T-helper 2 cell (primary cell): ENCODE results near the gene SMG6.
"Not testable (repeated sequence)": the region's sequence is repeated elsewhere in the genome, so short reads cannot be mapped to it uniquely, and the experiment has no call there.

Experiments
- DNase-seq, 5 experiments: peaks; one replicate each; pipeline versions ENCODE4 v3.0.0 to v3.0.0-alpha.2; 2012 to 2022

SMG6 gene

DNA sequence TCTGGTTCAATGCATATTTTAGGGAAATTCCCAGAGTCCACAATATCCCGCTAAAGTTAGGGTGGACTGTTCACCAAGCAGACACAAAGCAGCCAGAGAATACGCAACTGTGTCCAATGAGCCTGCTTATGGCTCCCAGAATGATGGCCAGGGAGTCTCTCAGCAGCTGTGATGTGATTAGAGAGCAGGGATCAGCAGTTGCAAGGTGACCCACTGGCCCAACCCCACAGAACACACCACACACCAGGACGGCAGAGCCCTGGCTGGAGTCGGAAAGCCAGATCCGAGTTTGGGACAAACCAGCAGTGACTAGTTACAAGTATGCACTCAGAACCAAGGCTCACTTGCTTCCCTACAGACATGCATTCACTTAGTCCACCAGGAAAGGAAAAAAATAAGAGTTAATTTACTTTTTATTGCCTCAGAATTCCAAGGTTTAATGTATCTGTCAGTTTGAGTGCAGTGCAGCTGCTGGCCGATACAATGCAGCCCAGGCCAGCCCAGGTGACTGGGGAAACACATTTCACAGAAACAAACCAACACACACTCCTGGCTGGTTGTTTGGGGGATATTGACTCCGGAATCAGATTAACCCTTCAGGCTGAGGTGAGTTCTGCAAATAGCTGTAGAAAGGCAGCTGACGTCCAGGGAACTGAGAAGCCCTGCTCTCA lies 127.0 kb downstream of the SMG6 start:
- no peak for DNase-seq

DNA sequence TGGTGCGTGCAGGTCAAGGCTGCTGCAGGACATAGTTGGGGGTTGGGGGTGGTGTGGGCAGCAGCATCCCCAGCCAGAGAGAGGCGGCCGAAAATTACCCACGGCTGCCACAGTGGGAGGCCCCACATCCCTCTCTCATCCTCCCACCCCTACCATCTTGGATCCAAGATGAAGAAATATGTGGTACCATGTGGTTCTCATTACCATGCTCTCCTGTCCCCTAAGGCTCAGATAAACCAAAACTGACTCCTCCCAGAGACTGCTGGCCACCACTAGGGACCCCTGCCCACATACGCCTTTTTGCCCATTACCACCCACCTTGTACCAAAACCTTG lies 128.3 kb downstream of the SMG6 start:
- no peak for DNase-seq

DNA sequence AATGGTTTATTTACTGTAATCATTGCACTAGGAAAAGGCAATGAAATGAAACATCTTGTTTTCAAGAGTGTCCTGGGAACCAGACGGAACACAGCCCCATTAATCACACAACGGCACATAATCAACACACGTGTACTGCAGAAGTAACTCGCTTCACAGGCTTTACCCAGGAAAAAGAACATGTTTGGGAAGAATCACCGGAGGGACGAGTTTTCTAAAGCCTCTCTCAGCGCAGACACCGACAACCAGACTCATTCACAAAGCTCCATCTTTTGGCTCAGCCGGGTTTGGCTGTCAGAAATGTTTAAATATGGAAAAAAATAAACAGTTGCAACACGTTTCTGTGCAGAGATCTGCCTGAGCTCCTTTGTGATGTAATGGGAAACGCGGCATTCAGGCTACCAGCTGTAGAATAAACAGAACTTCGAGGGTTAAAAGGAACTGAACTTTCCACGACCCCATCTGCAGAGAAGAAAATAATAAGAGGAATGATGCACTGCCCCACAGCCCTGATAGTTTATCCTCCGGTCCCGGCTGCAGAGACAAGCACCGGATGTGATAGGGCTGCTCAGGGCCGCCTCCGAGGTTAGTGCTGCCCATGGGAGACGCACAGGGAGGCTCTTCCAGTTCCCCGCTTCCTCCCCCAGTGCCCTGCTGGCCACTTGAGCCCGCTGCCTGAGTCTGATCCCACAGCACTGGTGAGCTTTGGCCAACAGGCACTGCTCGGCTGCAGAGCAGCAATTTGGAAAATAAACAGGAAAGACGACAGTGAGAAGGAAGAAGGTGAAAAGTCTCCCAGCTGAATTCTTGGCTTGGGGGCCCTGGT lies 128.9 kb downstream of the SMG6 start:
- no peak for DNase-seq

DNA sequence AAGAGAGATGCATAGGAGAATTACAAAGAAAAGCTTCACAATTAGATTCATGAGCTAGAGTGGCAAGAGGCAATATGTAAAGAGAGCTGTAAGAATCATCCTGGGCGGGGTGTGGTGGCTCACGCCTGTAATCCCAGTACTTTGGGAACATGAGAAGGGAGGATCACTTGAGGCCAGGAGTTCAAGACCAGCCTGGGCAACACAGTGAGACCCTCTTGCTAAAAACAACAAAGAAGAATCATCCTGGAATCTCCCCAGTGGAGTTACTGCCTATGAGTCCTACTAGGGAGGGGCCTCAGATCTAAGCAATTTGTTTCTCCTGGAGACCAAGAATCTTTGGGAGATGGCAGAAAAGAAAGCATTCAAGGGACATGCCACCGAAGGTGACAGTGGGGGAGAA lies 129.6 kb downstream of the SMG6 start:
- no peak for DNase-seq

DNA sequence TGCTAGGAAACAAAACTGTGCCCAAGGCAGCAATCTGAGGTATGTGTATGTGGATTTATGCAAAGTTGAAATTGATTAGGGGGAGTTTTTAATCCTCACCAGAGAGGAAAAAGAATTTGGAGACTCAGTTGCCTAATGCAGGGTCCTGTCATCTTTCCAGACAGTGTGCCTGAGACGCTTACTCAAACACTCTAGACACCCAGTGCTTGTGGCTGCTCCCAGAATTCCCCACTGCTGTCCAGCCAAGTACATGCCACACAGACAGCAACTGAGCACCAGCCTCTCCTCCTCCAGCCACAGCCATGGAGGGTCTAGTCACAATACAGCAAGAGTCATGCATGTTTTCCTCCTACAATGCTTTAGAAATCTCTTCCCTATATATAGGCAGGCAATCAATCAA lies 130.6 kb downstream of the SMG6 start:
- DNase-seq, result no peak

DNA sequence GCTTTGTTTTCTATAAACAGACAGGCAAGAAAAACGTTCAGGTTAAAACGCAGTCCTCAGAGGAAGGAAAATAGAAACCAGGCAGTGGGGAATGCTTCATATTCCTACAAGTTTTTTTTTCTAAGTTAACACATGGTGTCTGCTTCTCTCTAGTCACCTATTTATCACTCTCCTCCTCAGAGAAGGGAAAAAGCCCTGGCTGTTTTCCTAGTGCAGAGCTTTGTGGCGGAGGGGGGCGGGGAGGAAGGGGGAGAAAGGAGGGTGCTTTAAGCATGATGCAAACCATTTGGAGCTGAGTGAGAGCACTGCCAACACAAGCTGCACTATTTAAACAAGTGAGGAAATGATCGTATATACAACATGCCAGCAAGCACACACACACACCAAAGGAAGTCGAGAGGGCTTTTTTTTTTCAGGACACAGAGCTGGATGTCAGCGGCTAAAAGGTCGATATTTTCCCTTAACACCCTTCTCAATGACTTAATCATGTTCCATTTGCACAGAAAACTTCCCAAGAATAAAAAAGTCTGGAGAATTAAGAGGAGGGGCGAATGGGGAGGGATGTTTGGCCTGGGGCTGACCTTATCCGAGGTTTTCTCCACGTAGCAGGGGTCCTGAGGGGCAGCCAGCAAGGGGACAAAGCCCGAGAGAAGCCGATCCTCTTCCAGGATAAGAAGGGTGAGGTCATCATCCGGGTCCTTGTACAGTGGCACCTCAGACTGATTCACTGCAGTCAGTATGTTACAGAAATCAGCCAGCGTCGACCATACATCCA lies 131.3 kb downstream of the SMG6 start:
- DNase-seq, result no peak

DNA sequence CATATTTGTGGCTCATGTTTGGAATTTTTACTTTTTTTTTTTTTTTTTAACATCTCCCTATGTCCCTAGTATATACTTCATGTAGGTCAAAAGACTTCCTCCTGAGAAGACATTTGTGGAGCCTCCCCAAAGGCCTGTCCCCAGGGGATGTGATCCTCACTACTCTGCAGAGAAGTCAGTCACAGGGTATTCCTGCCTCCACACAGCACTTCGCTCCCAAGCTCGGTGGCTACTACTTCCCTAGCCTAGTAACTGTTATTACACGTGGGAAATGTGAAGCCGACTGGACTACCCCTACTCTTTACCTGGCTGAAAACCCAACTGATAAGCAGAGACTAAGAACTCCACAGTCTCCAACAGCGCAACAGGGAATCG lies 131.9 kb downstream of the SMG6 start:
- no peak for DNase-seq

DNA sequence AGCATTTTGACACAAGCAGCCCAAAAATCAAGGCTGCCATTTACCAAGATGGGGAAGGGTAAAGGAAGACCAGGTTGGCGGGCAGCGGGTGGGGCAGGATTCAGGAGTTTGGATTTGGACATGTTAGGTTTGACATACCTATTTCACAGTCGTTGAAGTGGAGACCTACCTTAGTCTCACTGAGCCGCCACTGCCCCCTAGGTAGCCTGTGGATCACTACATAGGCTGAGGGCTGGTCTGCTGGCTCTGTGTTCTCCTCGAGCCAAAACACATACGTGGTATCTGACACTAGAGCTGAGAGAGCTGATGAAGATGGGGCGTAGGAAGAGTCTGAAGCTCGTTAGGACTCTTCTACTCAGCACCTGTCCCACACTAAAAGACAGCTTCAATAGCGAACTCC lies 133.6 kb downstream of the SMG6 start:
- DNase-seq, result peak in 1 of 5 experiments; percentile 18

DNA sequence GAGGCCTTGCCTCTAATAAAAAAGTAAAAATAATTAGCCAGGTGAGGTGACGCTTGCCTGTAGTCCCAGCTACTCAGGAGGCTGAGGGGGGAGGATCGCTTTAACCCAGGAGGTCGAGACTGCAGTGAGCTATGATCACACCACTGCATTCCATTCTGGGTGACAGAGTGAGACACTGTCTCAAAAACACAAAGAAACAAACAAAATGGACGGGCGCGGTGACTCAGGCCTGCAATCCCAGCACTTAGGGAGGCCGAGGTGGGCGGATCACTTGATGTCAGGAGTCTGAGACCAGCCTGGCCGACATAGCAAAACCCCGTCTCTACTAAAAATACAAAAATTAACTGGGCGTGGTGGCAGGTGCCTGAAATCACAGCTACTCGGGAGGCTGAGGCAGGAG lies 137.9 kb downstream of the SMG6 start:
- not testable (repeated sequence) for DNase-seq

DNA sequence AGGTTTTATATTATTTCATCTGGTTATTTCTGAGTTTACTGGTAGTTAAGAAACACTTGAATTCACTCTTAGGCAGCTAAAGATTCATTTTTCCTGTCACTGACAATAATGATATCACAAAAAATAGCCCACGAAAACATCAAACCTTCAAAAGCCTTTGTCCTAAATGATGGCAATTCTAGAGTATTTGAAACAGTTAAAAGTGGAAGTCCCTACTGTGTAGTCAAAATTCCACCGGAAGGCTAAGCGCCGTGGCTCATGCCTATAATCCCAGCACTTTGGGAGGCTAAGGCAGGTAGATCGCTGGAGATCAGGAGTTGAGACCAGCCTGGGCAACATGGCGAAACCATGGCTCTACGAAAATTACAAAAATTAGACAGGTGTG lies 145.2 kb downstream of the SMG6 start:
- DNase-seq, result no peak

DNA sequence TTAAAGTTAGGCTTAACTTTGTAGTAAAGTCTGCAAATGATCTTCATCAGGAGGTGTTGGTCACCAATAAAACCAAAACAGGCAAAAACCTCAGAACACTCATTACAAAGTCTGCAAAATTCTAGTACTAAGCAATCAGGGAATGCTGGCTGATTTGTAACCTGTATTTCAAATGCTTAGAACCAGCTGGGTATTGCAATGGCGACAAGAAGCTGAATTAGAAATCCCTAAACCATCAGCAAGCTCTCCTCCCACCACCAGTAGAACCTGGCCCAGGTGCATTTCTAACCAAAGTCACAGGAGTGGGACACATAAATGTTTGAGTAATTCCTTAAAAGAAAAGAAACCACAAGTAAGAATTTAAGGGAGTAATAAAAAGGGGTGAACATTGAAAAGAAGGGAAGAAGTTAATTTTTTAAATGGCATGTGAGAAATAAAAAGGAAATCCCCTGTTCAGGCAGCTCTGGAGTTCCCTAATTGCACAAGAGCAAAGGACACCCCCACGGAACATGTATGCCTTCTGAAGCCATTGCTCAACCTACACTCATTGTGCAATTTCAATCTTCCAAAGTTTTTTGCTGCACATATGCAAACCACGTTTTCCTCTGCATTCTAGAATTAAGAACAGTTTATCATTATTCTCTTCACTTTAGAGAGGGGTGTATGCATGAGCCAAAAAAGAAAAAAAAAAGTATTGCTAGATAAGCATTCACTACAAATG lies 145.8 kb downstream of the SMG6 start:
- no peak for DNase-seq

DNA sequence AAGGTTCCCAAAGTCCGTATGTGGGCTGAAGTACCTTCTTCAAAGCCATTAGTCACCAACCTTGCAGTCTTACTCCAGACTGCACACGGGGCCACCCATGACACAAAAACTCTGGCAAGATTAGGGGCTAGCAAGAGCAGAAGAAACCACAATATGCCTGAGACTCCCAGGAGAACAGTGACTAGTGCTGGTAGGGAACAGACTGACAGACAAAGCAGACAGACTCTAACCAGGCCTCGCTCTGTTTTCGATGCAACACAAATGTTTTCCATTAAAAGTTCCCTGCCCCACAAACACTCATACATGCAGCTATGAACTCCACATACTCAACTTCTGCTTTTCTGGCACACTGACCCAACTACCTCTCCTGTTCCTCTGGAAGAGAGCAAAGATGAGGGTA lies 146.5 kb downstream of the SMG6 start:
- no peak for DNase-seq

DNA sequence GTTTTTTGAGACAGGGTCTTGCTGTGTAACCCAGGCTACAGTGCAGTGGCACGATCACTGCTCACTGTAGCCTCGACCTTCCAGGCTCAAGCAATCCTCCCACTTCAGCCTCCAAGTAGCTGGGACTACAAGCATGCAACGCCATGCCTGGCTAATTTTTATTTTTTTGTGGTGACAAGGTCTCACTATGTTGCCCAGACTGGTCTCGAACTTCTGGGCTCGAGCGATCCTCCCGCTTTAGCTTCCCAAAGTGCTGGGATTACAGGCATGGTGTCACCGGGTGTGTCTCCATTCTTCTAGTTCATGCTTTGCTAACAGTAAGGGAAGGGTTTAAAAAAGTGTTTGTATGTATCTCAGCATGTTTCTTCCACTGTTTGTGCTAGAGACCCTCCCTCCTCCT lies 146.9 kb downstream of the SMG6 start:
- no peak for DNase-seq

DNA sequence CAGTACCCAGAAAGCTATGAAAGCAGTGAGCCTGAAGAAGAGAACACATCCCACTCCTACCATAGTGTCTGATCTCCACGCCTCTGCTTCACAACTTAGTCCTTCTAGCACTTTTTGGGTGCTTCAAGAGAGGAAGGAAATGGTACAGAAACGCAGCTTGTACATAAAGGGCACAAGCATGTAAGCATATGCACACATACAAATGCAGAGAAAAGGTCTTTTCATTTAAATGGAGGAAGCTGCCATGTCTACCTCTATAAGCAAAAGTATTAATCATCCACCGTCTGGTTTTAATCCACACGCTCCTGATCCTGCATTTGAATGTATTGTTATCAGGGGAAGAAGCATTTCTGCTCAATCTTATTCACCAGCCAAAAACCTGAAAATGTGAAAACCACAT lies 148.0 kb downstream of the SMG6 start:
- DNase-seq, result no peak

DNA sequence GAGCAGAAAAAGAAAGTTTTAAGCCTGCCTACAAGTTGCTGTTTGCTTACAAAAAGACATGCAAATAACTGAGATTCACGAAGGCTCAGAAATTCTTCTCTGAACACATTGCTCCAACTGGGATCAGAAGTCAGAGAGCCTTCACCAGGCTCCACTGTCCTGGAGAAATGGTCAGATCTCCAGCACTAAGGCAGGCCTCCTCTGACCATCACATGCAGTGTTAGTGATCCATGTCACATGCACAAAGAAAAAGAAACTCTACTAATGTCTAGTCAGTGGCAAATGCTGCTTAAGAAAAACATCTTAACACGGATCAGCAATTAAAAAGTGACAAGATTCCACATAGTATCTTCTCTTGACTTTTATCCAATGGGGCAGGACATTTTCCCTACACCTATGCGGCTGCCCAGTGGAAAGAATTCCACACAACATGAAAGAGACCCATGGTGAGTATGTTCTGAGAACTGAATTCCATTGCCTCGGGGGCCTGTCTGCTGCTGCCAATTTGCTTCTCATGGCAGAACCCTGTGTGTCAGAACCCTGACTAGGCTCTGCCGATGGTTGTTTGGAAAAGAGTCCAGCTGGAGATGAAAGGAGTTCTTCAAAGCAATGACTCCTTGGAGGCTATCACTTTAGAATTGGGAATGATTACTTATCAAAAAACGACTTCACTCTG lies 152.1 kb downstream of the SMG6 start:
- no peak for DNase-seq

DNA sequence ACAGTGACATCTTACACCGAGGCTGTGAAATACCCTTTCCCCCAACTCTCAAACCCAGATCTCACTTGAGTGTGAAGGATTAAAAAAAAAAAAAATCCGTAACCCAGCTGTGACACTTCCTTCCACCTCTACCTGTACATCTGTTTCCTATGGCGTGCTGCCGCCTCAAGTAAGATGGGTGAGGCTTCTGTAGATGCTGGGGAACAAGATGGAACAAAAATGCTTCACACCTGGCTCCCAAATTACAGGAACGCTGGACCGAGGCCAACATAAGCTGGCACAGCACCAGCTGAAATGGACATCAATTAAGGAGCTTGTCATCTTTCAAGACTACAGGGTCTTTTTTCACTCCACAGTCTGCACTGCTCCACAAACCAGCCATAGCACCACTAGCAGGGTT lies 152.8 kb downstream of the SMG6 start:
- DNase-seq, result no peak

DNA sequence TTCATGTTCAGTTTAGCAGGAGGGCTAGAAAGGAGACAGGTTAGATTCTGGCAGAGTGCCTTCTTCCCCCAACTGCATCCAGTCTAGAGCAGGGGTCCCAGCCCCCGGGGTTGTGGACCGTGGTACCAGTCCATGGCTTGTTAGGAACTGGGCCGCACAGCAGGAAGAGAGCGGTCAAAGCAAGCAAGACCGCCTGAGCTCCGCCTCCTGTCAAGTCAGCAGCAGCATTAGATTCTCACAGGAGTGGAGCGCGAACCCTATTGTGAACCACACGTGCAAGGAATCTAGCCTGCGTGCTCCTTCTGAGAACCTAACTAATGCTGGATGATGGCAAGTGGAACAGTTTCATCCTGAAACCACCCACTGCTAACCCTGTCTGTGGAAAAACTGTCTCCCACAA lies 153.7 kb downstream of the SMG6 start:
- no peak for DNase-seq

DNA sequence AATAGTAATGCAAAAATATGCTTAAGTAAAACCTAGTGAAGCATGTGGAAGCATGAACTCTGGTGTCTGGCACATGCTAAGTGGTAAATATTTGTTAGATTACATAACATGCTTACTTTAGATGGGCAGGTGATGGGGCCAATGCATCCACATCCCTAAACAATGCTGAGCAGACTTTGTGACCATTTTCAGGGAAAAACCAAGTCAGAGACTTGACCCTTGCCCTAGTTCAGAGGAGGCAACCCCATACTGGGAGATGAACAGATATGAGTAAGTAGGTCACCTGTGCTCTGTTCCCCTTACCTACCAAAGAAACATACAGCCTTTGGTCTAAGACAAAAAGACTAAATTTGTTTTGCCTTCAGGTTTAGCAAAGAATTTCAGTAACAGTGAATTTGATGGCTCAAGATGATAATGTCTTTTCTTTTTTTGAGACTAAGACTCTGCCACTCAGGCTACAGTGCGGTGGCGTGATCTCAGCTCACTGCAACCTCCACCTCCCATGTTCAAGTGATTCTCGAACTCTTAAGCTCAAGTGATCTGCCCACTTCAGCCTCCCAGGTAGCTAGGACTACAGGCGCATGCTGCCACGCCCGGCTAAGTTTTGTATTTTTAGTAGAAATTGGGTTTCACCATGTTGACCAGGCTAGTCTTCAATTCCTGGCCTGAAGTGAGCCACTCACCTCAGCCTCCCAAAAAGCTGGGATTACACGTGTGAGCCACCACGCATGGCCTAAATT lies 157.3 kb downstream of the SMG6 start:
- DNase-seq, result peak in 1 of 5 experiments; percentile 10

DNA sequence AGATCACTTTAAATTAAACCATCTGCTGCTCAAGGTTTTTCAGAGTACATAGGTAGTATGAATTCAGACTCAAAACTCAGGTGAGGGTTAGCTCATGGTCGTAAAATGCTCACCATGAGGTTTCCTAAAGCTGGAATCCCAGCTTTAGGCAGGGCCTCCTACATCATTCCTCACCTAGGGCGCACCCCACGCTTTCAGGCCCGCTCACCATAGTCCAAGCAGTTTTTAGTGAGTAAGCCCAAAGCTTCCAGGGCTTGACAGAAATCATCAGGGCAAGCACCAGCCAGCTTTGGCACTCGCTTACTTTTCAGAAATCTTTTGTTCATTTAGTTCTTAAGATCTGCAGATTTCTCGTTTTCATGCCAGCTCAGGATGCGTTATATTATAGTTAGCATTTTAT lies 158.9 kb downstream of the SMG6 start:
- no peak for DNase-seq

DNA sequence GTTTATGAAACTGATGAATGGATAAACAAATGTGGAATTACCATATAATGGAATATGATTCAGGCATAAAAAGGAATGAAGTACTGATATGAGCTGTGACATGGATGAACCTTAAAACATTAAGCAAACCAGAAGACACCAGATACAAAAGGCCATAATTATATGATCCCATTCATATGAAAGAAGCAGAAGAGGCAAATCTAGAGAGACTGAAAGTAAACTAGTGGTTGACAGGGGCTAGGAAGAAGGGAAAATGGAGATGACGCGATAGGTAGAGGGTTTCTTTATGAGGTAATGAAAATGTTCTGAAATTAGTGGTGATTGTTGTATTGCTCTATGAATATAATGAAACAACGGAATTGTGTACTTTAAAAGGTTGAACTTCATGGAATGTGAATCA lies 160.3 kb downstream of the SMG6 start:
- no peak for DNase-seq

DNA sequence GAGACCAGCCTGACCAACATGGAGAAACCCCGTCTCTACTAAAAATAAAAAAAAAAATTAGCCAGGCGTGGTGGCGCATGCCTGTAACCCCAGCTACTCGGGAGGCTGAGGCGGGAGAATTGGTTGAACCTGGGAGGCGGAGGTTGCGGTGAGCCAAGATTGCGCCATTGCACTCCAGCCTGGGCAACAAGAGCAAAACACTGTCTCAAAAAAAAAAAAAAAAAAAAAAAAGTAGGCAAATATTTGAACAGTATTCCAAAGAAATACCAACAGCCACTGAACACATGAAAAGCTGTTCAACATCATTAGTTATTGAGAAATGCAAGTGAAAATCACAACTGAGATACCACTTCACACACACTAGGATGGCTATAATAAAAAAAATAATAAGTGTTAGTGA lies 160.9 kb downstream of the SMG6 start:
- not testable (repeated sequence) for DNase-seq

DNA sequence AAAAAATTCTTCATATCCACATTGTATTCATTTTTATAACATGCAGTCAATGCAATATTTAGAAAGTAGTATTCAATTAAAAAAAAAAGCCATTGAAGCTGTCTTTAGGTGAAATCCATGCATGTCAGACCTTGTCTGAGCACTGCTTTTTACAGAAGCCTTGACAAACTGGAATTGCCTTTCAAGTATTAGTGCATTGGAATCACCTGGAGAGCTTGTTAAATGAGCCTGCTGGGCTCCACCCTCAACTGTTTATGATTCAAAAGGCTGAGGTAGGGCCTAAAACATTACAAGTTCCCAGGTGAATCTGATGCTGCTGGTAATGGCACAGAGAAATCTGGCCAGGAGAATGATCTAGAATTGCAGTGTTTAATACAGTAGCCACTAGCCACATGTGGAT lies 162.9 kb downstream of the SMG6 start:
- DNase-seq, result no peak
